NCI-H774 (cell line): ENCODE measurements around the gene HMG20B.
A peak's percentile ranks its signal among the peaks of the same experiment; 100 is the strongest.
"Not testable (repeated sequence)": the region's sequence is repeated elsewhere in the genome, so short reads cannot be mapped to it uniquely, and the experiment has no call there.

Experiments used
- DNase-seq: peaks from one replicate; lab custom pipeline; 2025; lab: John Stamatoyannopoulos, UW

HMG20B gene

GRCh38 chr19:3584036-3584802, 11.5 kb downstream of the HMG20B start:
- not testable (repeated sequence) for DNase-seq

- DNase-seq, result no peak
These were observed 12.8 kb downstream of the HMG20B start, which contains the start of gene GIPC3 for GRCh38 chr19:3585301-3586126. TSS of gene GIPC3 (plus strand) at chr19:3585478. CDS start at chr19:3585598, 120 bp downstream.

GRCh38 chr19:3586127-3586626, 13.4 kb downstream of the HMG20B start:
- no peak for DNase-seq

- no peak for DNase-seq
These were observed 14.1 kb downstream of the HMG20B start for GRCh38 chr19:3586707-3587346.

- no peak for DNase-seq
These were observed 16.7 kb downstream of the HMG20B start for GRCh38 chr19:3589439-3589838.

- DNase-seq, result no peak
These were observed 17.2 kb downstream of the HMG20B start for GRCh38 chr19:3589949-3590348.

- no peak for DNase-seq
These were observed 18.4 kb downstream of the HMG20B start for GRCh38 chr19:3590991-3591659.

GRCh38 chr19:3591876-3592613, 19.3 kb downstream of the HMG20B start:
- DNase-seq, result no peak

- DNase-seq, result no peak
These were observed 20.4 kb downstream of the HMG20B start for GRCh38 chr19:3593156-3593555.

- DNase-seq, result no peak
These were observed 22.8 kb downstream of the HMG20B start for GRCh38 chr19:3595521-3596061.

GRCh38 chr19:3599776-3600187, 27.0 kb downstream of the HMG20B start:
- DNase-seq, result no peak

- DNase-seq, result no peak
These were observed 28.3 kb downstream of the HMG20B start for GRCh38 chr19:3601021-3601420.

GRCh38 chr19:3603121-3603811, 30.5 kb downstream of the HMG20B start:
- DNase-seq, result no peak

- no peak for DNase-seq
These were observed 31.7 kb downstream of the HMG20B start for GRCh38 chr19:3604227-3604986.

GRCh38 chr19:3604987-3605343, 32.2 kb downstream of the HMG20B start:
- DNase-seq, result no peak

- DNase-seq, result no peak
These were observed 32.6 kb downstream of the HMG20B start for GRCh38 chr19:3605361-3605760.

GRCh38 chr19:3605770-3606169, 33.0 kb downstream of the HMG20B start:
- DNase-seq, result no peak

GRCh38 chr19:3606174-3606689, 33.5 kb downstream of the HMG20B start:
- DNase-seq, result peak; percentile 38

GRCh38 chr19:3606690-3607289, 34.0 kb downstream of the HMG20B start, which contains the start of gene TBXA2R:
TSS of gene TBXA2R (minus strand) at chr19:3606875. CDS start at chr19:3600634, 6,241 bp downstream.
- peak; percentile 14 for DNase-seq
